ENCODE measurements around the gene FXYD4.
"Not testable (repeated sequence)": the region's sequence is repeated elsewhere in the genome, so short reads cannot be mapped to it uniquely, and the experiment has no call there.

The FXYD4 gene

GRCh38 chr10:43330824-43331127 is 40.7 kb upstream of the FXYD4 start:
- H3K9ac ChIP-seq (ENCODE audit: insufficient read length, low read depth); H3K36me3 ChIP-seq (ENCODE audit: insufficient read depth, insufficient read length, low read length); H3K27me3 ChIP-seq (ENCODE audit: insufficient read depth, insufficient read length); H3K4me1 ChIP-seq (ENCODE audit: insufficient read depth, insufficient read length); DNase-seq (ENCODE audit: low read depth, low spot score); H3K4me3 ChIP-seq (ENCODE audit: insufficient read length, low read depth): not testable (repeated sequence)
- peaks cover 20% of the 10 kb centered on the region; the same call in 1 of the 2 replicates for H3K9me3 ChIP-seq (ENCODE audit: insufficient read depth, low read length)

- H3K4me1 ChIP-seq (ENCODE audit: insufficient read depth, insufficient read length), result peaks cover 9% of the 10 kb centered on the region
- no peak overlapping the region for H3K9ac ChIP-seq (ENCODE audit: insufficient read length, low read depth)
- H3K36me3 ChIP-seq (ENCODE audit: insufficient read depth, insufficient read length, low read length), result no peaks in the 10 kb centered on the region
- TF ChIP-seq SUZ12 (IDR thresholded peaks at IDR 0.05; ENCODE audit: extremely low read depth, insufficient read depth, insufficient read length), result no peak
- no peak for TF ChIP-seq YY1 (IDR thresholded peaks at IDR 0.05; ENCODE audit: insufficient read depth, insufficient read length)
- no peak for TF ChIP-seq ZNF274 (IDR thresholded peaks at IDR 0.05; ENCODE audit: low read depth, low read length)
- DNase-seq (ENCODE audit: low read depth, low spot score), result no peak
- H3K9me3 ChIP-seq (ENCODE audit: insufficient read depth, low read length), result peaks cover 13% of the 10 kb centered on the region; the same call in 1 of the 2 replicates
- no peak overlapping the region for H3K4me3 ChIP-seq (ENCODE audit: insufficient read length, low read depth)
- no peaks in the 10 kb centered on the region for H3K27me3 ChIP-seq (ENCODE audit: insufficient read depth, insufficient read length)
Measured at GRCh38 chr10:43333653-43334052, 37.8 kb upstream of the FXYD4 start.

GRCh38 chr10:43336061-43336460 is 35.4 kb upstream of the FXYD4 start:
- Histone ChIP-seq H3K36me3 (ENCODE audit: insufficient read depth, insufficient read length, low read length) (no peaks in the 10 kb centered on the region), H3K4me1 (ENCODE audit: insufficient read depth, insufficient read length) (peaks cover 16% of the 10 kb centered on the region), H3K9me3 (ENCODE audit: insufficient read depth, low read length) (no peaks in the 10 kb centered on the region), H3K9ac (ENCODE audit: insufficient read length, low read depth) (no peak overlapping the region), H3K4me3 (ENCODE audit: insufficient read length, low read depth) (no peak overlapping the region), H3K27me3 (ENCODE audit: insufficient read depth, insufficient read length) (no peaks in the 10 kb centered on the region)
- TF ChIP-seq YY1 (IDR thresholded peaks at IDR 0.05; ENCODE audit: insufficient read depth, insufficient read length) (no peak), SUZ12 (IDR thresholded peaks at IDR 0.05; ENCODE audit: extremely low read depth, insufficient read depth, insufficient read length) (no peak), ZNF274 (IDR thresholded peaks at IDR 0.05; ENCODE audit: low read depth, low read length) (no peak)
- no peak for DNase-seq (ENCODE audit: low read depth, low spot score)

- no peak for TF ChIP-seq SUZ12 (IDR thresholded peaks at IDR 0.05; ENCODE audit: extremely low read depth, insufficient read depth, insufficient read length)
- no peak for TF ChIP-seq YY1 (IDR thresholded peaks at IDR 0.05; ENCODE audit: insufficient read depth, insufficient read length)
- no peak for TF ChIP-seq ZNF274 (IDR thresholded peaks at IDR 0.05; ENCODE audit: low read depth, low read length)
- Histone ChIP-seq H3K36me3 (ENCODE audit: insufficient read depth, insufficient read length, low read length) (no peaks in the 10 kb centered on the region), H3K27me3 (ENCODE audit: insufficient read depth, insufficient read length) (no peaks in the 10 kb centered on the region), H3K4me3 (ENCODE audit: insufficient read length, low read depth) (no peak overlapping the region), H3K9me3 (ENCODE audit: insufficient read depth, low read length) (no peaks in the 10 kb centered on the region), H3K9ac (ENCODE audit: insufficient read length, low read depth) (peak overlapping the region; percentile 34), H3K4me1 (ENCODE audit: insufficient read depth, insufficient read length) (peaks cover 16% of the 10 kb centered on the region)
- no peak for DNase-seq (ENCODE audit: low read depth, low spot score)
Measured at GRCh38 chr10:43336641-43337318, 34.7 kb upstream of the FXYD4 start.

GRCh38 chr10:43337536-43337935 is 33.9 kb upstream of the FXYD4 start:
- not testable (repeated sequence) for H3K9ac ChIP-seq (ENCODE audit: insufficient read length, low read depth); H3K9me3 ChIP-seq (ENCODE audit: insufficient read depth, low read length); H3K4me3 ChIP-seq (ENCODE audit: insufficient read length, low read depth); H3K36me3 ChIP-seq (ENCODE audit: insufficient read depth, insufficient read length, low read length); H3K27me3 ChIP-seq (ENCODE audit: insufficient read depth, insufficient read length); DNase-seq (ENCODE audit: low read depth, low spot score)
- H3K4me1 ChIP-seq (ENCODE audit: insufficient read depth, insufficient read length), result peaks cover 20% of the 10 kb centered on the region

GRCh38 chr10:43338117-43338516 is 33.3 kb upstream of the FXYD4 start:
- H3K9me3 ChIP-seq (ENCODE audit: insufficient read depth, low read length), result no peaks in the 10 kb centered on the region
- no peak for TF ChIP-seq ZNF274 (IDR thresholded peaks at IDR 0.05; ENCODE audit: low read depth, low read length)
- TF ChIP-seq YY1 (IDR thresholded peaks at IDR 0.05; ENCODE audit: insufficient read depth, insufficient read length), result no peak
- no peak for TF ChIP-seq SUZ12 (IDR thresholded peaks at IDR 0.05; ENCODE audit: extremely low read depth, insufficient read depth, insufficient read length)

GRCh38 chr10:43339136-43339535 is 32.3 kb upstream of the FXYD4 start:
- no peak for DNase-seq (ENCODE audit: low read depth, low spot score)
- Histone ChIP-seq H3K27me3 (ENCODE audit: insufficient read depth, insufficient read length) (no peaks in the 10 kb centered on the region), H3K4me3 (ENCODE audit: insufficient read length, low read depth) (no peak overlapping the region), H3K9ac (ENCODE audit: insufficient read length, low read depth) (peak overlapping the region; percentile 56), H3K36me3 (ENCODE audit: insufficient read depth, insufficient read length, low read length) (no peaks in the 10 kb centered on the region), H3K9me3 (ENCODE audit: insufficient read depth, low read length) (no peaks in the 10 kb centered on the region), H3K4me1 (ENCODE audit: insufficient read depth, insufficient read length) (peaks cover 20% of the 10 kb centered on the region)
- TF ChIP-seq SUZ12 (IDR thresholded peaks at IDR 0.05; ENCODE audit: extremely low read depth, insufficient read depth, insufficient read length) (no peak), YY1 (IDR thresholded peaks at IDR 0.05; ENCODE audit: insufficient read depth, insufficient read length) (no peak)

More at GRCh38 chr10:43338117-43338516, 33.3 kb upstream of the FXYD4 start:
- Histone ChIP-seq H3K36me3 (ENCODE audit: insufficient read depth, insufficient read length, low read length) (no peaks in the 10 kb centered on the region), H3K4me3 (ENCODE audit: insufficient read length, low read depth) (no peak overlapping the region), H3K27me3 (ENCODE audit: insufficient read depth, insufficient read length) (no peaks in the 10 kb centered on the region), H3K9ac (ENCODE audit: insufficient read length, low read depth) (peak overlapping the region; percentile 71), H3K4me1 (ENCODE audit: insufficient read depth, insufficient read length) (peaks cover 20% of the 10 kb centered on the region)
- no peak for DNase-seq (ENCODE audit: low read depth, low spot score)

GRCh38 chr10:43340101-43340500 is 31.3 kb upstream of the FXYD4 start:
- no peak overlapping the region for H3K4me3 ChIP-seq (ENCODE audit: insufficient read length, low read depth)
- H3K4me1 ChIP-seq (ENCODE audit: insufficient read depth, insufficient read length), result peaks cover 20% of the 10 kb centered on the region
- DNase-seq (ENCODE audit: low read depth, low spot score), result no peak
- H3K9me3 ChIP-seq (ENCODE audit: insufficient read depth, low read length), result no peaks in the 10 kb centered on the region
- H3K9ac ChIP-seq (ENCODE audit: insufficient read length, low read depth), result peak overlapping the region; percentile 21
- H3K36me3 ChIP-seq (ENCODE audit: insufficient read depth, insufficient read length, low read length), result no peaks in the 10 kb centered on the region
- TF ChIP-seq SUZ12 (IDR thresholded peaks at IDR 0.05; ENCODE audit: extremely low read depth, insufficient read depth, insufficient read length) (no peak), ZNF274 (IDR thresholded peaks at IDR 0.05; ENCODE audit: low read depth, low read length) (no peak), YY1 (IDR thresholded peaks at IDR 0.05; ENCODE audit: insufficient read depth, insufficient read length) (no peak)
- no peaks in the 10 kb centered on the region for H3K27me3 ChIP-seq (ENCODE audit: insufficient read depth, insufficient read length)

All from NT2/D1 (cell line).